COLO668 (cell line): ENCODE results near the gene ASPM.
"Not testable (repeated sequence)": the region's sequence is repeated elsewhere in the genome, so short reads cannot be mapped to it uniquely, and the experiment has no call there.

Experiments used
- DNase-seq: peaks from one replicate; lab custom pipeline; 2025; ENCODE audit not compliant: unreplicated experiment; lab: John Stamatoyannopoulos, UW

ASPM gene

DNA sequence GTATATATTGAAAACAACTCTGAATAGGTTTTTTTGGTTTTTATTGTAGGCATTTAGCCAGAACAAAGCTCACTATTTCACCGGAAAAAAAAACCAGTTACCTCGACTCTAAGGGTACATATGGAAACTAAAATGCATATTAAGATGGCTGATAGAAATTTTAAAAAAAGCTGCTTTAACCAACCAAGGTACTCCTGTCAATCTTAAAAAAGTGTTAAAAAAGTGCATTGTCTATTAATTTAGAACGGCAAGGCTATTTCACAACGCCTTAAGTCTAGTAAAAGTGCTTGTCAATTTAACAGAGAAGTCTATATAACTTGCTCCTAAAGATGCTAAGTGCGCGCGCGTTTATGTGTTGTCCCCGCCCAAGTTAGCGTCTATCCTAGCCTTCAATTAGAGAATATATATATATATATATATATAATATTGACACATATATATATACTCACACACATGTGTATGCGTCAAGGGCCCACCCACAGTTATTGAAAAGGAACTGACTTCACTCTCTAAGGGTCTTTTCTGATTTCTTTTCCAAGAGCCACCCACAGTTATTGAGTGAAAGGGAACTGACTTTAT, 934 bp downstream of the ASPM start:
- DNase-seq: no peak

DNA sequence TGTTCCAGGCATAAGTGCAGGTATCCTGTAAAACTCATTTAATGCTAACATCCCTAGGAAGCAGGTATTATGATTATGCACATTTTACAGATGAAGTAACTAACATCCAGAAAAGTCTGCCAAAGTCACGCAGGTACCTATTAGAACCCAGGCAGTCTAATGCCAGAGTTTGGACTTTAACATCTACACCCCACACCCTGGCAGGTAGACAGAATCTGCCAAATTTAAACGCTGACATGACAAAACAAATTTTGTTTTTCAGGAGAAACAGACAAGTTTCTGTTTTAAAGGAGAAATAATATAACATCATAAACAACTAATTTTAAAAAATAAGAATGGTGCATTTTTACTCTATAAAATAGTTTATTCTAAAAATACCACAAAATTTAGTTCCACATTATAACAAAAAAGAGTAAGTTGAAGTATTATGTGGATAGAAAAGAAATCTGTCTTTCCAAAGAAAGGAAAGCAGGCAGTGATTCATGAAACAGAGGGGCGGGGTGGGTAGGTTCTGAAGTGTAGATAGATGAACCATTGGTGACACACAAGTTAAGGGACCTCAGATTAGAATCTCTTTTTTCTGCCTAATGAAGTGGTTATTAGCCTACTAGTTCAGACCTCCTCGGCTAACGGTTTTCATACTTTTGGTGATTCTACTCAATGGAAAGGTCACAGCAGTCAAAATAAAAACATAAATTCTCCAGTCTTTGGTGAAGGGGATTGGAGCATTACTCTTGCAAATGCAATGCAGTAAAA, 1.7 kb downstream of the ASPM start:
- no peak for DNase-seq

DNA sequence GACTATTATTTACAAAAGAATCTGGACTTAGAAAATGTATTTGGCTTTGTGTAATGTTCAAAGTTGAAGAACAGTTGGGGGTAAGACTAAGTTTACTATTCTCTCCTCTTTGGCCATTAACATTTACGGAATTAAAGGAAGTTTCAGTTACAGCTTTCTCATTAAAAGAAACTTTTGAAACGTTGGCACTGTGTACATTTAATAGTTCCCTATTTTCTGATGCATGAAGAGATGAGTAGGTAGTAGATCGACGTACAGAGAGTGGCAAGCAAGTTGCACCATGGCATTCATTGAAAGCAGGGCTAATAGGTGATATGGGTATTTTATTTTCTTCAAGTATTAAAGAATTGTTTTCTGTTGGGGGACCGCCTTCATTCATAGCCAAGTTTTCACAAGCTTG, 3.2 kb downstream of the ASPM start:
- no peak for DNase-seq

DNA sequence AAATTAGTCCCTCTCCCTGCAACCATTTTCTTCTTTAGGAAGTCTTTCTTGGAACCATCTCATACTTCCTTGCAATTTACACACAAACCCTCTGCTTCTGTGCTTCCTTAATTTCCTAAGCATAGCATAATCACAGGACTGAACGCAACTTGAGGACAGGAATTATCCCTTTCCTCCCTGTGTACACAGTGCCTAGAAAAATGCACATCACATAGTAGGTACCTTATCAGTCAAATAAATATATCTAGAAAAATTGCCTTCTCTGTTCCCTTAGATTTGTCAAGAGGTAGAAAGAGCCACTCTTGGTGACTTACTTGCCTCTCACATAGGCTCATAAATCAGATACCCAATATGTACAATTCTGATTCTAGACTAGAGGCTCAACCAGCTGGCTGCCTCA, 4.9 kb downstream of the ASPM start:
- no peak for DNase-seq

DNA sequence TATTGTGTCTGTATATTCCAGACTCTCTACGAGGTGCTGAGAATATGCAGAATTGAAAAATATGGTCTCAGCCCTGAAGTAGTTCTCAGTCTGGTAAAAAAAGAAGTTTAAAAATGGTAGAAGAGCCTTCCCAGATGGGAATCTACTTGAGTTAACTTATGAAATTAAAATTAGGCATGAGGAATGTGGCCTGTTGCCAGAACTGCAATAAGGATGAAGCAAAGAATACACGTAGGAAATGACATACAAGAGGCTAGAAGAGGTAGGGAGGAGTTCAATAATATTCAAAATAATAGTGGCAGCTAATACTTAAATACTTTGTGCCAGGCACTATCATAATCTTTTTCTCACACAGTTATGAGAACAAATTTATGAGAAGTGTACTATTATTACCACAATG, 6.3 kb downstream of the ASPM start:
- no peak for DNase-seq

DNA sequence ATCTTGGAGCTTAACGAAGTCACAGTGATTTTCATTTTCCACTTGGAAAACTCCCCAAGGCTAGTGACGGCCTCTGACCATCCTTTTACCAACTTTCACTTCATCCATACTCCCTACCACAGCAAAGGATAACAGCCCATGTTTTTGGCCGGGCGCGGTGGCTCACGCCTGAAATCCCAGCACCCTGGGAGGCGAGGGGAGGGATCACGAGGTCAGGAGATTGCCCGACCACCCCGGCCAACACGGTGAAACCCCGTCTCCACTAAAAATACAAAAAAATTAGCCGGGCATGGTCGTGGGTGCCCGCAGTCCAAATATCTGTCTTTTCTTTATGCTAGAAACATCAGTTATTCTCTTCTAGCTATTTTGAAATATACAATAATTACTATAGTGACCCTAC, 7.3 kb downstream of the ASPM start:
- no peak for DNase-seq

DNA sequence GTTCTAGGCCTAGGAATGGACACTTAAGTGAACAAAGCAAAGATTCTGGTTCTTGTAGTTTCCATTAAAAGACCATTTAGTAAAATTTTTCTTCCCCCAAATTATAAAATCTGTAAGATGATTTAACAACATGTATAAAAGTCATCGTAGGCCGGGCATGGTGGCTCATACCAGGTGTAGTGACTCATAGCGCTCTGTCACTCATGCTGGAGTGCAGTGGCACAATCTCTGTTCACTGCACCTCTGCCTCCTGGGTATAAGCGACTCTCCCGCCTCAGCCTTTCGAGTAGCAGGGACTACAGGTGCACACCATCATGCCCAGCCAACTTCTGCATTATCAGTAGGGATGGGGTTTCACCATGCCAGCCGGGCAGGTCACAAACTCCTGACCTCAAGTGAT, 9.1 kb downstream of the ASPM start:
- DNase-seq: no peak

DNA sequence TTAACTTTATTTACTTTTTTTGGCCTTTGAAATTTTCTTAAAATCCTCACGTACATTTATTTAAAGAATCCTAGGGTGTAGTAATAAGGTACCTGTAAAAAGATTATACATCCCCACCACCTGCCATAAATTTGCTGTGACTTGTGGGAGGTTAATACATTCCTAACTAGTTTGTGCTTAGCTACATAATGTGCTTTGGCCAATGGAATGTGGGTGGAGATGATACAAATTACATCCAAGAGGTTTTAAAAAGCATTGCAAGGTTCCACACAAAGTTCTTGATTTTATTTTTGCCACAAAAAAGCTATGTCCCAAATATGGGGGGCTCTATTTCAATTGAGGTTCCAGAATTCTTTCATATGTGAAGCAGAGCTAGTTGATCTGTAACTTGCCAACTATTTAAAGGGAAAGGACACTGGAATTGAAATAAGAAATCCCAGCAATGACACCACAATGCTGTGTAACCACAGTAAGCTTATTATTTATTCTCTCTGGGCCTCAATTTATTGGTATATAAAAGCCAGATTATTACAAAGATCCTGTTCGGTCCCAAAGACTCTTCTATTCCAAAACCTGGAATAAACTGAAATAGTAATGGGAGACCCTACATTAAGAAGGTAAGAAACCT, 15.7 kb downstream of the ASPM start:
- no peak for DNase-seq

DNA sequence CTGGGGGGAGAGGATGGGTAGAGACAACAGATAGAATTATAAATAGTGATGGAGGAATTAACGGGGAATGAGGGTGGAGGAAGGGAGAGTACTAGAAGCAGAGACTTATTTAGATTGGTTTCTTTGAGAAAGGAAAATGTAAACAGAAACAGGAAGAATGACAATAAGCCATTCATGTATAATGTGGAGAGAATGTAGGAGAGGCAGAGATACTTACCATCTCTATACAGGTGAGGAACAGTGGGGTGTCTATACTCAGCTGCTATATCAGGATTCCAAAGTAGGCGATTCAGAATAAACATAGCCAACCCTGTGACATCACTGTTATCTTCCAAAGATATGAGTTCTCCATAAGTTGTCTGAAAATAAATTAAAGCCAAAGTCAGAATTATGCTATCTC, 16.8 kb downstream of the ASPM start:
- no peak for DNase-seq

DNA sequence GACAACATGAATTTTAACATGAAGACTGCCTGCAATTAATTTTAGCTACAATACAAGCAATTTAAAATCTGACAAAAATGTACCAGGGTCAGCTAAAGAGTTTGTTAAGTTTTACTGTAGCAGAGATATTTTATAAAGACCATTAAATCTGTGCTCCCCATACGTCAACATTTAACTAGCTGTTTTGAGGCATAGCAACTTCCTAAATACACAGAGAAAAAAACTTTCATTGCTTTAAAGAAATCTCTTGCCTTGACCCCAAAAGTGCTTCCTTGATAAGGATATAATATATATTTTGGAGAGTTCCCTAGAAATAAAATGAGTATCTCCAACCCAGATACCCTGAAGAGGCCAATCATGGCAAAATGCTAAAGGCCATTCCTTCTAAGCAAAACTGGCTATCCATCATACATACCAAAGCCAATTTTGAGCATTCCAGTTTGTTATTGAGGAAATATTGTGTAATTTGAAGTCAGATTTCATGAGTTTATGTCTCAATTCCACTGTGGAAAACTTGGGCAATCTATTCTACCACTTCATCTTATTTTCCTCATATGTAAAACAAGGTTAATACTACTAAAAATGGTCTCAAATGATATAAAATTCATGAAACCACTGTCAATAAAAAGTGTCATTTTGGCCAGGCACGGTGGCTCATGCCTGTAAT, 19.1 kb downstream of the ASPM start:
- no peak for DNase-seq

DNA sequence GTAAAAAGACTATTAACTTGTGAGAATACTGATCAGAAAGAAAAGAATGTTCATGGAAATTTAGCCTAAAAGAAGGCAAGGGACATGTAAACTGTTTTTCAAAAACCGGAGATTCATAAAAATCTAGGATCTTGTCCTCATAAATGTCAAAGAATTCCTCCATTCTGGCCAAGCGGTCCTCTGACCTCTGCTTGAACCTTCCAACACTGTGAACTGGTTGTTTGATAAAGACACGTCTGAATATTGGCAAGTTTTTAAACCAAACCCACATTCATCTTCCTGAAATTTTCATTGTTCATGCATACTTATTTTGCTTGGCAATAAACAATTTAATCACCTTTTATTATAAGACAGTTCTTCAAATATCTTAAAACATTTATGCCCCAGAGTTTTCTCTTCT, 19.8 kb downstream of the ASPM start:
- no peak for DNase-seq

DNA sequence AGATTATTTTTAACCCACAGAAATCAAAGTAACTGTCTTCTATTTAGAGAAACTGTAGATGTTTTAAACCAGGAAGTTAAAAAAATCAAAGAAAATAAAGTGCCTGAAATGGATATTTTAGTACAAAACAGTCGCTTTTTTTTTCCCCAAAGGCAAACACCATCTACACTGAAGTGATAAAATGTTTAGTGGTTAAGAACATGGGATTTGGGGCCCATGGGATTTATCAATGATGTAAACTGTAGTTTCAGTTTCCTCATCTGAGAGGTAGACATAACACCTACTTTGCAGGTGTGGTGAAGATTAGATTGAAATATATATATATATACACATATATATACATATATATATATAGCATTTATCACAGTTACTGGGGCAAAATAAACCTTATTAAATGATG, 22.1 kb downstream of the ASPM start:
- DNase-seq: no peak

DNA sequence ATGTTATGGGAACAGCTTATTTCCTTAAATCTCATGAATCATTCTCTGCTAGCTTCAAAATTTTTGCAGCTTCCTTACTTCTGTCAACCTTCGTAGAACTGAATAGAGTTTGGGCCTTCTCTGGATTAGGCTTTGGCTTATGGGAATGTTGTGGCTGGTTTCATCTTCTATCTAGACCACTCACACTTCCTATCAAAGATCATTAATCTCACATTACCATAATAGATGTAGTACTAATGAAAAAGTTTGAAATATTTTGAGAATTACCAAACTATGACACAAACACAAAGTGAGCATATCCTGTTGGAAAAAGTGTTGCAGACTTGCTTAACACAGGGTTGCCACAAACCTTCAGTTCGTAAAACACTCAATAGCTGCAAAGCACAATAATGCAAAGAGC, 30.3 kb downstream of the ASPM start:
- no peak for DNase-seq

DNA sequence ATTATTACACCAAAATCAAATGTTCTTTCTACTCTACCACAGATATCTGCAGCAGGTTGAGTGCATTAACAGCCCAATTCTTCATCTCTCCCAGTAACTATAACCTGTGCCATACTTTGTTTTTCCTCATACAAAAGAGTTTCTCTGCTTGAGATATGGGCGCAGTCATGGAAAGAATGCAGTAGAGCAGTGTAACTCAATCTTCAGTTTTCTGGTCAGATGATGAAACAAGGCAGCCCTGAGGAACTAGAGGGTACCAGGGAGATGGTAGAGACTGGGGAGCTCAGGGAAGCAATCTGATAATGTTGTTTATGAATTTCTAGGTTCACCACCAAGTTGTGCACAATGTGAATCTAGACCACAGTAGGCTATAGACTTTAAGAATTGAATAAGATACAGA, 39.6 kb downstream of the ASPM start:
- DNase-seq: no peak

DNA sequence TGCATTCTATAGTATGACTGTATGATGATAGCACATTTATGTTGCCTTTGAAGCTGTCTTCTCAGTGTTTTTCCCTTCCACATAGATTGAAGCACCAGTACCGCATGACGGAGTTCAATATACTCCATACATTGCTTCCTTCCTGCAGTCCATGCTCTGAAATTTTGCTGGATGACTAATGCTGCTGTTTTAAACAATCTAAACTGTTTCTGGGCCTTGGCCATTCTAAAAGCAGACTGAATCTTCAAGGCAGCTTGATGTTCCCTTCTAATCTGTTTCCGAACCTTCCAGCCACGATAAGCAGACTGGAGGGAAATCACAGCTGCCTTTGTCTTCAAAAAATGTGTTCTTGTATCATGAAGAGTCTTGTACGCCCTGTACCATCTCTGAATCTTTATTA, 43.2 kb downstream of the ASPM start:
- no peak for DNase-seq

DNA sequence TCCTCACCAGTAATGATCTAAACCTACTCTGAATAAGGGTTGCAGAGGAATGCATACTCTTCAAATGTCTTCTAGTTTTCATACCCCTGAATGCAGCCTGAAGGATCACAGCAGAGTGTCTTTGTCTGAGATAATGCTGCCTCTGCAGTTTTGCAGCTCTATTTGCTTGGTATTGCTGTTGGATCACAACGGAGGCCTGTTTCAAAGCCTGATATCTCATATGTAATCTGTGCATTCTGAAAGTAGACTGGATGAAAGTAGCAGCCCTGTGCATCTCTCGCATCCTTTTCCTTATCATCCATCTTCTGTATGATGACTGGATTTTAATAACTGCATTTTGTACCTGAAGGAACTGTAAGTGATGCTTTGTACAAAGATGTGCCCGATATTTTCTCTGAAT, 44.5 kb downstream of the ASPM start:
- no peak for DNase-seq

DNA sequence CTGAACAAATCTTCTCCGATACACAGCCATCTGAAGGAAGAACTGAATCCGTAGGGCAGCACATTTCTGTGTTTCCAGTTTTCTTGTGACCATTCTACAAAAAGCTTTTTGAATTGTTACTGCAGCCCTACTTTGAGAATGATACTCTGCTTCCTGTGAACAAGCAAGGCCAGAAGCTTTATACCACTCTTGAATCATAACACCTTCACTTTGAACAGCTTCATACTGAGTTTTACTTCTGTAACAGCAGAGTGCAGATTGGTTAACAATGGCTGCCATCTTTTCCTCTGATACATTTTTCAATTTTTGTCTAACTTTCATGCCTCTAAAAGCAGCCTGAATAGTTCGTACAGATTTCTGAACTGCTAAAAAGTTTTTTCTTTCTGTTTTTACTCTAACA, 45.8 kb downstream of the ASPM start:
- DNase-seq: no peak

DNA sequence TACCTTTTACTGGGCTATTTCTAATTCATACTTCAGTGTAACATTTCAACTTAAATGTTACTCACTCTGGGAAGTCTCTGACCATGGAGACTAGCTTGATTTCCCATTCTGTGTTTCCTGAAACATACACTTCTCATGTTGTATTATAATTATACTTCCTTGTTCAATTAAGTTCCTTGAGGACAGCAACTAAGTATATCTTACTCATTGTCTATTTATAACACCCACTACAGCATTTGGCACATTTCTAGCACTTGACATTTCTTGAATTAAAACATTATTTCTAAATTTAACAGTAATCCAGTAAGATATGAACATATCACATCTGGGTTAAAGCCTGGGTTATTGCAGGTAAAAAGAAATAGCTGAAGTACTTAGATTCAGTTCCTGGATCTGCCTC, 47.0 kb downstream of the ASPM start:
- no peak for DNase-seq

DNA sequence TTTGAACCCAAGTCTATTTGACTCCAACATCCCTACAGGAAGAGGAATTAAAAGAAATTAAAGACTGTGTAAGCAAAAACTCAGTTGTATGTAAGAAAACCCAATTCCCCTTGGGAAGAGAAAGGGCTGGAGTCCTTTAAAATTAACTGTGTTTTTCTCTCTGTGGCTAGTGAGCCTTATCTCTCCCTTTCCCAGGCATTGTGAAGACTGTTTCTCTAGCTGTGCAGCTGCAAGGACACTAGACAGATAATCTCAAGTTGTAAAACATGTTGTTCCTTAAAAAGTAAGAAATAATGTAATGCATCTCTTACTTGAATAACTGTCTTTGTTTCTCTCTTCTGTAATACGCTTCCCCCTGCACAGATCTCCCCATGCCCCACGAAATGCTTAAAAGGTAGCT, 49.5 kb downstream of the ASPM start:
- not testable (repeated sequence) for DNase-seq

DNA sequence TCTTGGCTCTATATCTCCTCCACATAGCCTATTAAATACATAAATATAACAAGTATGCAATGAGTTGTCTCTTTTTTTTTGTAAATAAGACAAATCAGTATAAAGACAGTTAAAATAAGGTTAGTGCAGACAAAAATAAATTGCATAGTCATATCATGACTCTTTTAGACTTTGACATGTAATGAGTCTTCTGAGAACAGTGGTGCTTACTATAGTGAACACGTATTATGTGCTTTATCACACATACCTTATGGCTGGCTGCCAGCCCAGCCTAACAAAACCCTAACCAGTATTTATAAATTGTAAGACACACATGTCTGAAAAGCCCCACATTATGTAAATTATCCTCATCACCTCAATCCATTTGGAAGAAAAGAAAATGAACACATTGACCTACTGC, 50.3 kb downstream of the ASPM start:
- no peak for DNase-seq

DNA sequence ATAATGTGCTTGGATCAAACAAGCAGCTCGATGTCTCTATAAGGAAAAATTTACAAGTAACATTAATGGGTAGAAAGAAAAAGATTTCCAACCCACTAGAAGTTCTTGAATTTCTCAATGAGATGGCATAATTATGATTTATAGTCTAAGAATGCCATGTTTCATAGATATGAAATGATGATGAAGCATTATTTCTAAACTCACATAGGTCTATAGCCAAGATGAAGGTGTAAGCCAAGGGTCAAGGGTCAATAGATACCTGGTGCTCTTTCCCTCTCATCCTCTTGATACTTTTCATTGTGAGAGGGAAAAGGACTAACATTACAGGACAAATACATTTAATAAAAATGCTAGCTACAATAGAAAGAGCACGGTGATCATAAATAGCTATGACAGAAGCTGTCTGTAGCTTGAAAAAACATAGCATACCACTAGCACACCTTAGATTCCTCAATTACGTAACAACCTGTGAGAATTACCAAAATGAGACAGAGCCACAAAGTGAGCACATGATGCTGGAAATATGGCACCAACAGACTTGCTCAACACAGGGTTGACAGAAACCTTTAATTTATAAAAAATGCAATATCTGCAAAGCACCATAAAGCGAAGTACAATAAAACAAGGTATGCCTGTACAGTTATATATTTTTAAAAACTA, 53.1 kb downstream of the ASPM start:
- DNase-seq: no peak
